Tibial nerve (tissue), 4 donors: ENCODE data around the gene TMC2. TPM values are rescaled to one million over a fixed set of nuclear protein-coding genes. Genes with fewer than 3 reads are reported as not detected.

ENCODE experiments used
- DNase-seq, 2 donors: peaks; one replicate each; pipeline ENCODE4 v3.0.0-alpha.2; 2019; ENCODE audit warnings: low spot score in 2 of 2
- H3K27ac ChIP-seq, 4 donors: fragments of 200-600 bp; sonication (generic) in 3 of 4; one replicate each; pipeline ENCODE4 v1.5.1; 2017 to 2019; ENCODE audit warnings: mild to moderate bottlenecking in 1 of 4
- H3K27me3 ChIP-seq, 2 donors: fragments of 200-600 bp; sonication (generic) in 1 of 2; one replicate each; pipeline versions ENCODE4 v1.5.1 to v1.6.0; 2017 to 2019
- H3K36me3 ChIP-seq, 3 donors: fragments of 200-600 bp; sonication (generic); one replicate each; pipeline ENCODE4 v1.5.1; 2018 to 2019
- H3K4me1 ChIP-seq, 4 donors: fragments of 200-600 bp; sonication (generic) in 3 of 4; one replicate each; pipeline ENCODE4 v1.5.1; 2017 to 2019
- H3K4me3 ChIP-seq, 4 donors: fragments of 200-600 bp; sonication (generic) in 3 of 4; one replicate each; pipeline ENCODE4 v1.5.1; 2017 to 2019; ENCODE audit warnings: mild to moderate bottlenecking in 1 of 4, moderate library complexity in 1 of 4
- H3K9me3 ChIP-seq, 4 donors: fragments of 200-600 bp; sonication (generic) in 3 of 4; one replicate each; pipeline ENCODE4 v1.5.1; 2017 to 2019
- CTCF ChIP-seq, 5 experiments: fragments of 200-600 bp in 3 of 5; fragments of 450-650 bp in 2 of 5; sonication (generic) in 3 of 5; IDR thresholded peaks; one replicate each; pipeline ENCODE4 v1.5.1; 2016 to 2019; ENCODE audit warnings: antibody characterized with exemption in 5 of 5, mild to moderate bottlenecking in 3 of 5, moderate library complexity in 2 of 5
- EP300 ChIP-seq, 2 donors: sonication (generic); formaldehyde crosslinking; IDR thresholded peaks; one replicate each; pipeline ENCODE4 v1.6.1; 2017; ENCODE audit warnings: antibody characterized with exemption in 2 of 2, mild to moderate bottlenecking in 1 of 2
- POLR2A ChIP-seq, 2 donors: fragments of 450-650 bp; IDR thresholded peaks; one replicate each; pipeline ENCODE4 v1.6.1; 2017; ENCODE audit warnings: antibody characterized with exemption in 2 of 2, mild to moderate bottlenecking in 2 of 2, moderate library complexity in 2 of 2
- WGBS, 2 donors: methylation state at CpG; one replicate each; pipeline ENCODE4 v1.1.5; 2018; 5-methylcytosine and 5-hydroxymethylcytosine counted together
- total RNA-seq, 4 donors: library from RNA; depleted of rRNA; stranded (reverse); fragments of >200 nt; gene quantifications; one replicate each; pipeline ENCODE4 v1.1.0, GENCODE V29; 2016

TMC2 gene
- total RNA-seq, 4 donors from 2014 or later, result 0.21 to 0.59 (median 0.26) TPM

- H3K27me3 ChIP-seq, result peaks cover 0 to 19% of the 10 kb centered on the region in 2 donors
- no peaks in the 10 kb centered on the region for H3K9me3 ChIP-seq
- no peak for DNase-seq
- TF ChIP-seq POLR2A (IDR thresholded peaks at IDR 0.05) (no peak), CTCF (IDR thresholded peaks at IDR 0.05) (no peak), EP300 (IDR thresholded peaks at IDR 0.05) (no peak)
- 19 to 24% methylated on average over 1 of the region's 1 CpG for WGBS, 2 donors
- H3K36me3 ChIP-seq, result no peaks in the 10 kb centered on the region
- H3K4me1 ChIP-seq, result no peaks in the 10 kb centered on the region
- H3K27ac ChIP-seq, result no peak overlapping the region
- H3K4me3 ChIP-seq, result no peak overlapping the region
Measured at GRCh38 chr20:2575682-2576081, 39.3 kb downstream of the TMC2 start.

- WGBS, 2 donors, result 61 to 74% methylated on average over 5 of the region's 5 CpGs
- H3K27ac ChIP-seq, result no peak overlapping the region
- DNase-seq, result no peak
- no peak overlapping the region for H3K4me3 ChIP-seq
- no peaks in the 10 kb centered on the region for H3K9me3 ChIP-seq
- no peaks in the 10 kb centered on the region for H3K4me1 ChIP-seq
- no peaks in the 10 kb centered on the region for H3K36me3 ChIP-seq
- TF ChIP-seq EP300 (IDR thresholded peaks at IDR 0.05) (no peak), POLR2A (IDR thresholded peaks at IDR 0.05) (no peak), CTCF (IDR thresholded peaks at IDR 0.05) (no peak)
- peaks cover 0 to 19% of the 10 kb centered on the region in 2 donors for H3K27me3 ChIP-seq
Measured at GRCh38 chr20:2576317-2576727, 39.9 kb downstream of the TMC2 start.

- 44 to 53% methylated on average over 10 of the region's 10 CpGs for WGBS, 2 donors
- Histone ChIP-seq H3K4me3 (no peak overlapping the region), H3K27ac (no peak overlapping the region), H3K36me3 (no peaks in the 10 kb centered on the region), H3K27me3 (peaks cover 0 to 19% of the 10 kb centered on the region in 2 donors), H3K9me3 (peaks cover 0 to 3% (median 0%) of the 10 kb centered on the region in 4 donors), H3K4me1 (no peaks in the 10 kb centered on the region)
- no peak for DNase-seq
- no peak for TF ChIP-seq EP300 (IDR thresholded peaks at IDR 0.05)
- no peak for TF ChIP-seq CTCF (IDR thresholded peaks at IDR 0.05)
- TF ChIP-seq POLR2A (IDR thresholded peaks at IDR 0.05), result no peak
Measured at GRCh38 chr20:2578475-2579192, 42.3 kb downstream of the TMC2 start.

GRCh38 chr20:2585811-2586210 lies 49.4 kb downstream of the TMC2 start:
- peaks cover 0 to 4% of the 10 kb centered on the region in 2 donors for H3K27me3 ChIP-seq
- no peak for TF ChIP-seq CTCF (IDR thresholded peaks at IDR 0.05)
- TF ChIP-seq POLR2A (IDR thresholded peaks at IDR 0.05), result no peak
- TF ChIP-seq EP300 (IDR thresholded peaks at IDR 0.05), result no peak
- peaks cover 0 to 5% (median 0%) of the 10 kb centered on the region in 4 donors for H3K9me3 ChIP-seq
- DNase-seq, result no peak
- no peak overlapping the region for H3K27ac ChIP-seq
- H3K4me1 ChIP-seq, result no peaks in the 10 kb centered on the region
- no peaks in the 10 kb centered on the region for H3K36me3 ChIP-seq
- WGBS, 2 donors, result 56 to 65% methylated on average over 1 of the region's 1 CpG
- no peak overlapping the region for H3K4me3 ChIP-seq

- H3K9me3 ChIP-seq, result no peaks in the 10 kb centered on the region
- no peak for DNase-seq
- no peak overlapping the region for H3K4me3 ChIP-seq
- H3K4me1 ChIP-seq, result no peaks in the 10 kb centered on the region
- no peaks in the 10 kb centered on the region for H3K36me3 ChIP-seq
- WGBS, 2 donors, result 74 to 82% methylated on average over 1 of the region's 1 CpG
- TF ChIP-seq EP300 (IDR thresholded peaks at IDR 0.05) (no peak), POLR2A (IDR thresholded peaks at IDR 0.05) (no peak), CTCF (IDR thresholded peaks at IDR 0.05) (no peak)
- peaks cover 0 to 7% of the 10 kb centered on the region in 2 donors for H3K27me3 ChIP-seq
- no peak overlapping the region for H3K27ac ChIP-seq
Measured at GRCh38 chr20:2593756-2594155, 57.4 kb downstream of the TMC2 start.
